ENCODE results near the gene CCDC194.

CCDC194 gene

DNA sequence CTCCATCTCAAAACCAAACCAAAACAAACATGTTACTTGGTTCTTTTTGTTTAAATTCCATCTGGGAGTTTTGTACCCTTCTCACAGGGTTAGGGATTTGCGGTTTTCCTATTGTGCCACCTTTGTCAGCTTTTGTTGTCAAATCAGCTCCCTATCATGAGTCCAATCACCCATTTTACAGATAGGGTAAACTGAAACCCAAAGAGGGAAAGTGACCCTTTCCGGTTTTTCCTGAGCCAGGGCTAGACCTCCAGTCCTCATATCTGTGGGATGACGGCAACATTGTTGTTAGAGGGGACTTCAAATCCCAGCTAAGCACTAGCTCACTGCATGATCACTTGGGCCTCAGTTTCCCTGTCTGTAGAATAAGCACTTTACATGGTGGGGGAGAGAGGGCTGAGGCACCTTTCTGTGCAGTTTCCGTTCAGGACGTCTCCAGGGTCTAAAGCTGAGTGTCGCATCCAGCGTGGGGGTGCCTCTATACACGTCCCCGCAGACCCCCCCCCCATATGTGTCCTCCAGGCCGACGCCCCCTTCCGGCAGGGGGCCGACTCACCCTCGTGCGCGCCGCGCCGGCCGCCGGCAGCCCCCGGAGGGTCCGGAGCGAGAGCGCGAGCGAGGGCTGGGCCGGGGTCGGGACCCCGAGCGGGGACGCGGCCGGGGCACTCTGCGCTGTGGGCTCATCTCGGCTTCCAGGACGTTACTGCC is 3.9 kb downstream of the CCDC194 start:
- H3K4me1 ChIP-seq (ENCODE audit: control insufficient read depth, insufficient read depth, low read depth, low read length): peaks cover 12% of the 10 kb centered on the region
- H2AFZ ChIP-seq (ENCODE audit: low read depth, low read length): peak overlapping the region; percentile 69
- H4K8ac ChIP-seq (ENCODE audit: low read length): peak overlapping the region; percentile 72
- H2BK120ac ChIP-seq (ENCODE audit: low read depth, low read length): peak overlapping the region; percentile 34
- no peaks in the 10 kb centered on the region for H3K79me1 ChIP-seq (replicated peaks; ENCODE audit: low read length, poor library complexity, severe bottlenecking)
- H3K36me3 ChIP-seq (ENCODE audit: control insufficient read depth in 1 of 2, insufficient read depth in 2 of 2, low read depth in 1 of 2, low read length in 2 of 2): no peaks in the 10 kb centered on the region
- peak overlapping the region; percentile 91 for H3K4me2 ChIP-seq (ENCODE audit: low read length, poor library complexity, severe bottlenecking)
- no peak overlapping the region for H3K27ac ChIP-seq (ENCODE audit: low read length, poor library complexity, severe bottlenecking)
- H3K14ac ChIP-seq (ENCODE audit: low read length in 2 of 2): no peak overlapping the region
- no peak overlapping the region for H2BK15ac ChIP-seq (ENCODE audit: low read depth, poor library complexity, severe bottlenecking)
- DNase-seq: no peak
- peaks cover 12 to 26% of the 10 kb centered on the region in 2 experiments for H3K27me3 ChIP-seq (ENCODE audit: control insufficient read depth in 1 of 2, insufficient read depth in 1 of 2, low read length in 2 of 2)
- H2BK12ac ChIP-seq (ENCODE audit: low read length in 2 of 2): no peak overlapping the region
- H3K18ac ChIP-seq (ENCODE audit: low read depth in 1 of 2, low read length in 2 of 2): peak overlapping the region in 1 of 2 experiments; percentile 83
- H2AK5ac ChIP-seq (ENCODE audit: low read length, severe bottlenecking): no peak overlapping the region
- H3K4ac ChIP-seq (ENCODE audit: low read depth in 1 of 2, low read length in 2 of 2): no peak overlapping the region
- peaks cover 5% of the 10 kb centered on the region for H3K9me3 ChIP-seq (ENCODE audit: control insufficient read depth, low read length)
- peak overlapping the region; percentile 41 to 82 for H3K4me3 ChIP-seq (ENCODE audit: insufficient read depth in 1 of 2, low read depth in 1 of 2, low read length in 2 of 2)
- H3K23ac ChIP-seq (ENCODE audit: low read length in 2 of 2): peak overlapping the region in 1 of 2 experiments; percentile 40
- peak overlapping the region; percentile 27 for H4K91ac ChIP-seq (ENCODE audit: low read length)
- peak overlapping the region; percentile 70 for H3K9ac ChIP-seq (ENCODE audit: low read length)
- H2BK5ac ChIP-seq (ENCODE audit: low read depth, low read length, poor library complexity, severe bottlenecking): no peak overlapping the region
- WGBS: 6% methylated on average over 37 of the region's 37 CpGs

GRCh38 chr19:17389288-17389687 is 4.7 kb downstream of the CCDC194 start:
- H2BK12ac ChIP-seq (ENCODE audit: low read length in 2 of 2): no peak overlapping the region
- no peak overlapping the region for H3K27ac ChIP-seq (ENCODE audit: low read length, poor library complexity, severe bottlenecking)
- H3K4ac ChIP-seq (ENCODE audit: low read depth in 1 of 2, low read length in 2 of 2): no peak overlapping the region
- H2BK120ac ChIP-seq (ENCODE audit: low read depth, low read length): no peak overlapping the region
- H4K91ac ChIP-seq (ENCODE audit: low read length): no peak overlapping the region
- no peak overlapping the region for H3K18ac ChIP-seq (ENCODE audit: low read depth in 1 of 2, low read length in 2 of 2)
- no peak overlapping the region for H2BK15ac ChIP-seq (ENCODE audit: low read depth, poor library complexity, severe bottlenecking)
- H2AK5ac ChIP-seq (ENCODE audit: low read length, severe bottlenecking): no peak overlapping the region
- H3K4me3 ChIP-seq (ENCODE audit: insufficient read depth in 1 of 2, low read depth in 1 of 2, low read length in 2 of 2): no peak overlapping the region
- no peak overlapping the region for H3K23ac ChIP-seq (ENCODE audit: low read length in 2 of 2)
- DNase-seq: no peak
- no peak overlapping the region for H4K8ac ChIP-seq (ENCODE audit: low read length)
- H3K4me1 ChIP-seq (ENCODE audit: control insufficient read depth, insufficient read depth, low read depth, low read length): peaks cover 12% of the 10 kb centered on the region
- no peak overlapping the region for H3K4me2 ChIP-seq (ENCODE audit: low read length, poor library complexity, severe bottlenecking)
- H3K9ac ChIP-seq (ENCODE audit: low read length): no peak overlapping the region
- peaks cover 5% of the 10 kb centered on the region for H3K9me3 ChIP-seq (ENCODE audit: control insufficient read depth, low read length)
- H2AFZ ChIP-seq (ENCODE audit: low read depth, low read length): no peak overlapping the region
- no peaks in the 10 kb centered on the region for H3K79me1 ChIP-seq (replicated peaks; ENCODE audit: low read length, poor library complexity, severe bottlenecking)
- whole genome bisulfite sequencing: 80% methylated on average over 1 of the region's 1 CpG
- H3K36me3 ChIP-seq (ENCODE audit: control insufficient read depth in 1 of 2, insufficient read depth in 2 of 2, low read depth in 1 of 2, low read length in 2 of 2): no peaks in the 10 kb centered on the region
- H2BK5ac ChIP-seq (ENCODE audit: low read depth, low read length, poor library complexity, severe bottlenecking): no peak overlapping the region
- H3K27me3 ChIP-seq (ENCODE audit: control insufficient read depth in 1 of 2, insufficient read depth in 1 of 2, low read length in 2 of 2): peaks cover 12 to 25% of the 10 kb centered on the region in 2 experiments
- no peak overlapping the region for H3K14ac ChIP-seq (ENCODE audit: low read length in 2 of 2)

- H3K4me2 ChIP-seq (ENCODE audit: low read length, poor library complexity, severe bottlenecking): no peak overlapping the region
- peak overlapping the region; percentile 69 for H4K8ac ChIP-seq (ENCODE audit: low read length)
- H3K27ac ChIP-seq (ENCODE audit: low read length, poor library complexity, severe bottlenecking): no peak overlapping the region
- peak overlapping the region in 1 of 2 experiments; percentile 14 for H3K4ac ChIP-seq (ENCODE audit: low read depth in 1 of 2, low read length in 2 of 2)
- H3K4me1 ChIP-seq (ENCODE audit: control insufficient read depth, insufficient read depth, low read depth, low read length): peaks cover 10% of the 10 kb centered on the region
- H4K91ac ChIP-seq (ENCODE audit: low read length): peak overlapping the region; percentile 93
- peak; percentile 57 for DNase-seq
- no peak overlapping the region for H2AFZ ChIP-seq (ENCODE audit: low read depth, low read length)
- peaks cover 5% of the 10 kb centered on the region for H3K9me3 ChIP-seq (ENCODE audit: control insufficient read depth, low read length)
- H2BK120ac ChIP-seq (ENCODE audit: low read depth, low read length): peak overlapping the region; percentile 49
- H3K79me1 ChIP-seq (replicated peaks; ENCODE audit: low read length, poor library complexity, severe bottlenecking): no peaks in the 10 kb centered on the region
- H3K36me3 ChIP-seq (ENCODE audit: control insufficient read depth in 1 of 2, insufficient read depth in 2 of 2, low read depth in 1 of 2, low read length in 2 of 2): no peaks in the 10 kb centered on the region
- H2BK5ac ChIP-seq (ENCODE audit: low read depth, low read length, poor library complexity, severe bottlenecking): no peak overlapping the region
- no peak overlapping the region for H3K4me3 ChIP-seq (ENCODE audit: insufficient read depth in 1 of 2, low read depth in 1 of 2, low read length in 2 of 2)
- H3K14ac ChIP-seq (ENCODE audit: low read length in 2 of 2): no peak overlapping the region
- no peak overlapping the region for H2AK5ac ChIP-seq (ENCODE audit: low read length, severe bottlenecking)
- H3K27me3 ChIP-seq (ENCODE audit: control insufficient read depth in 1 of 2, insufficient read depth in 1 of 2, low read length in 2 of 2): peaks cover 6 to 8% of the 10 kb centered on the region in 2 experiments
- peak overlapping the region; percentile 48 to 70 for H3K18ac ChIP-seq (ENCODE audit: low read depth in 1 of 2, low read length in 2 of 2)
- H2BK12ac ChIP-seq (ENCODE audit: low read length in 2 of 2): peak overlapping the region in 1 of 2 experiments; percentile 60
- no peak overlapping the region for H3K23ac ChIP-seq (ENCODE audit: low read length in 2 of 2)
- H3K9ac ChIP-seq (ENCODE audit: low read length): no peak overlapping the region
- H2BK15ac ChIP-seq (ENCODE audit: low read depth, poor library complexity, severe bottlenecking): no peak overlapping the region
- 54% methylated on average over 14 of the region's 20 CpGs for WGBS
Observed at GRCh38 chr19:17385878-17386611, 8.0 kb downstream of the CCDC194 start.

DNA sequence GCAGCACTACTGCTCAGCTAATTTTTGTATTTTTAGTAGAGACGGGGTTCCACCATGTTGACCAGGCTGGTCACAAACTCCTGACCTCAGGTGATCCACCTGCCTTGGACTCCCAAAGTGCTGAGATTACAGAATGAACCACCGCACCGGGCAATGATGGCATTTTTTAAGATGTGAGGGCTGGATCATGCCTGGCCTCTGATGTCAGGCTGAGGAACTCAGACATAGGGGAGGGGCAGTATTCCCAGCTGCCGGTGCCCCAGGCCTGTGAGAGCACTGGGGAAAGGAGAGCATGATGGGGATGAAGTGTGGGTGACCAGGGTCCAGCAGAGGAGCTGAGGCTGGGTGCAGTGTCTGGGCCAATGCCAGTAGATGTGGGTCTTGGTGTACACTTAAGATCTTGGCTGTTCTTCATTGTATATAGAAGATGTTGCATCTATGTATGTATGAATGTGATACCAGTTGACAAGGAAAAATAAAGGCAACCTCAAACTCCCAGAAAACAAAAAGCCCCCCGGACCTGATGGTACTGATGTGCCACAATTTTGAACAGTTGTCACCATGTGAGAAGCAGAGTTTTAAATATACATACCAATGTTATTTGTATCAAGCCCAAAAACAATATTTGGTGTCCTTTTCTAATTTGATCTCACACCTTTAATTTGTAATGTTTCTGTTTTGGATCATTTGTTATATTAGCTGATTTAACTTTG is 13.4 kb downstream of the CCDC194 start:
- Histone ChIP-seq H2AK5ac (ENCODE audit: low read length, severe bottlenecking) (no peak overlapping the region), H3K79me1 (replicated peaks; ENCODE audit: low read length, poor library complexity, severe bottlenecking) (no peaks in the 10 kb centered on the region), H3K9ac (ENCODE audit: low read length) (no peak overlapping the region), H3K18ac (ENCODE audit: low read depth in 1 of 2, low read length in 2 of 2) (no peak overlapping the region), H4K91ac (ENCODE audit: low read length) (no peak overlapping the region), H3K9me3 (ENCODE audit: control insufficient read depth, low read length) (no peaks in the 10 kb centered on the region), H3K27ac (ENCODE audit: low read length, poor library complexity, severe bottlenecking) (no peak overlapping the region), H3K4ac (ENCODE audit: low read depth in 1 of 2, low read length in 2 of 2) (no peak overlapping the region), H2BK120ac (ENCODE audit: low read depth, low read length) (no peak overlapping the region), H2BK15ac (ENCODE audit: low read depth, poor library complexity, severe bottlenecking) (no peak overlapping the region), H3K4me3 (ENCODE audit: insufficient read depth in 1 of 2, low read depth in 1 of 2, low read length in 2 of 2) (no peak overlapping the region), H3K4me2 (ENCODE audit: low read length, poor library complexity, severe bottlenecking) (no peak overlapping the region), H3K36me3 (ENCODE audit: control insufficient read depth in 1 of 2, insufficient read depth in 2 of 2, low read depth in 1 of 2, low read length in 2 of 2) (no peaks in the 10 kb centered on the region), H3K14ac (ENCODE audit: low read length in 2 of 2) (no peak overlapping the region), H2AFZ (ENCODE audit: low read depth, low read length) (no peak overlapping the region), H4K8ac (ENCODE audit: low read length) (no peak overlapping the region), H3K23ac (ENCODE audit: low read length in 2 of 2) (no peak overlapping the region), H2BK5ac (ENCODE audit: low read depth, low read length, poor library complexity, severe bottlenecking) (no peak overlapping the region), H3K27me3 (ENCODE audit: control insufficient read depth in 1 of 2, insufficient read depth in 1 of 2, low read length in 2 of 2) (peaks cover 7 to 25% of the 10 kb centered on the region in 2 experiments), H2BK12ac (ENCODE audit: low read length in 2 of 2) (no peak overlapping the region), H3K4me1 (ENCODE audit: control insufficient read depth, insufficient read depth, low read depth, low read length) (peaks cover 11% of the 10 kb centered on the region)
- WGBS: 96% methylated on average over 4 of the region's 5 CpGs
- DNase-seq: no peak
